ENCODE results near the gene IST1.

Gene IST1

DNA sequence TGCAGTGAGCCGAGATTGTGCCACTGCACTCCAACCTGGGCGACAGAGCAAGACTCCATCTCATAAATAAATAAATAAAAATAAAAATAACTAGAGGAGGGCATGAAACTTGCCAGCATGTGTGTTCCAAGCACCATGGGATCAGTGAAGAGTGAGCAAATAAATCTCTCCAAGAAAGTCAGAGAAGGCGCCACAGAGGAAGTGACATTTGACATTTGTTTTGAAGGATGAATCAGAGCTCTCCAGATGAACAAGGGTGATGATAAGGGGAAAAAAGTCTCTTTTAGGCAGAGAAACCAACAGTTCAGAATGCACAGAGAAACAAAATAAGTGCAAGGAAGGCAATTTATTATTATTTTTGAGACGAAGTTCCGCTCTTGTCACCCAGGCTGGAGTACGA lies 50.3 kb downstream of the IST1 start:
- Mint-ChIP-seq H3K36me3 (ENCODE audit: low read depth) (no peaks in the 10 kb centered on the region), H3K4me1 (ENCODE audit: low read depth) (peaks cover 3% of the 10 kb centered on the region), H3K9me3 (no peaks in the 10 kb centered on the region), H3K27me3 (ENCODE audit: low read depth) (peaks cover 26% of the 10 kb centered on the region), H3K4me3 (no peak overlapping the region), H3K27ac (no peak overlapping the region)

GRCh38 chr16:71952825-71953224 lies 57.5 kb downstream of the IST1 start:
- no peak overlapping the region for H3K27ac Mint-ChIP-seq
- H3K36me3 Mint-ChIP-seq (ENCODE audit: low read depth), result no peaks in the 10 kb centered on the region
- H3K27me3 Mint-ChIP-seq (ENCODE audit: low read depth), result peaks cover 6% of the 10 kb centered on the region
- no peaks in the 10 kb centered on the region for H3K9me3 Mint-ChIP-seq
- H3K4me1 Mint-ChIP-seq (ENCODE audit: low read depth), result peaks cover 20% of the 10 kb centered on the region
- H3K4me3 Mint-ChIP-seq, result no peak overlapping the region

- Mint-ChIP-seq H3K36me3 (ENCODE audit: low read depth) (no peaks in the 10 kb centered on the region), H3K9me3 (no peaks in the 10 kb centered on the region), H3K27me3 (ENCODE audit: low read depth) (peaks cover 6% of the 10 kb centered on the region), H3K4me3 (no peak overlapping the region), H3K4me1 (ENCODE audit: low read depth) (peaks cover 20% of the 10 kb centered on the region), H3K27ac (no peak overlapping the region)
Measured at GRCh38 chr16:71954180-71954579, 58.8 kb downstream of the IST1 start.

GRCh38 chr16:71954699-71955195 lies 59.4 kb downstream of the IST1 start:
- no peaks in the 10 kb centered on the region for H3K9me3 Mint-ChIP-seq
- H3K27me3 Mint-ChIP-seq (ENCODE audit: low read depth), result peaks cover 9% of the 10 kb centered on the region
- peak overlapping the region; percentile 38 for H3K27ac Mint-ChIP-seq
- peaks cover 20% of the 10 kb centered on the region for H3K4me1 Mint-ChIP-seq (ENCODE audit: low read depth)
- H3K4me3 Mint-ChIP-seq, result peak overlapping the region; percentile 9
- H3K36me3 Mint-ChIP-seq (ENCODE audit: low read depth), result no peaks in the 10 kb centered on the region

DNA sequence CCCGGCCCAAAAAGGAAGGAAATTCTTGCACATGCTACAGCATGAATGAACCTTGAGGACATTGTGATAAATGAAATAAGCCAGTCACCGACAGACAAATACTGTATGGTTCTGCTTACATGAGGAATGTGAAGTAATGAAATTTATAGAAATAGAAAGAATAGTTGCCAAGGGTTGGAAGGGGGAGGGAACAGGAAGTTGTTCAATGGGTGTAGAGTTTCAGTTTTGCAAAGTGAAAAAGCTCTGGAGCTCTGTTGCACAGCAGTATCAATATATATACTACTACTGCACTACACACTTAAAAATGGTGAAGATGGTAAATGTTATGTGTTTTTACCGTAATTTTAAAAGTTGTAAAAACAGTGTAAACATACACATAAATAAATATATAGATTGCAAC lies 61.2 kb downstream of the IST1 start:
- Mint-ChIP-seq H3K4me3 (peak overlapping the region; percentile 25), H3K27me3 (ENCODE audit: low read depth) (peaks cover 13% of the 10 kb centered on the region), H3K9me3 (no peaks in the 10 kb centered on the region), H3K27ac (peak overlapping the region; percentile 32), H3K4me1 (ENCODE audit: low read depth) (peaks cover 21% of the 10 kb centered on the region), H3K36me3 (ENCODE audit: low read depth) (no peaks in the 10 kb centered on the region)

DNA sequence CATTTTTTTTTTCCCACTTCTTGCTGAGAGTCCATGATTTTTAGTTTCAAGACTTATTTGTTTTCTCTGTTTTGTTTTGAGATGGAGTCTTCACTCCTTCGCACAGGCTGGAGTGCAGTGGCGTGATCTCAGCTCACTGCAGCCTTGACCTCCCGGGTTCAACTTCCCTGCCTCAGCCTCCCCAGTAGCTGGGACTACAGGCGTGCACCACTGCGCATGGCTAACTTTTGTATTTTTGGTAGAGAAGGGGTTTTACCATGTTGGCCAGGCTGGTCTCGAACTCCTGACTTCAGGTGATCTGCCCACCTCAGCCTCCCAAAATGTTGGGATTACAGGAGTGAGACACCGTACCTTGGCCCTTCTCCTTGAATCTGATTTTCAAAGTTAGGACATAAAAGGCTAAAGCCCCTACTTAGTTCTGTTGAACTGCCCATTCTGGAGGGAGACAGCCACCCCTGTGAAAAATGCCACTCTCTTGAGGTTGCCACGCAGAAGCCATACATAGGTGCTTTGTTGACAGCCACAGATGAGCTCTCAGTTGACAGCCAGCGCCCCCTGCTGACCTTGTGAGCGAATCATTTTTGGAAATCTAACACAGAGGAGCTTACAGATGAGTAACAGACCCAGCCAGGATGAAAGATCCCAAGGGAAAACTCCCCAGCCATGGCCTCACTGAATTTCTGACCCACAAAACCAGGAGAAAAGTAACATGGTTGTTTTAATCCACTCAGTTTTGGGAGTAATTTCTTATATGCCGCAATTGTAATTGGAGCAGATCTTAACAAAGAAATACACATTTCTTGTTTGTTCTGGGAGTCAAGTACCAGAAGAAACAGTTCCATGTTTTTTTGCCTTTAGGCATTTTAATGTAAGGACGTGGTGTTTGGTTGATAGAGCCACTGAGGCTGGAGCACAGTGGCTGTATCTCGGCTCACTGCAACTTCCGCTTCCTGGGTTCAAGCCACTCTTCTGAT lies 66.0 kb downstream of the IST1 start:
- H3K4me1 Mint-ChIP-seq (ENCODE audit: low read depth), result peaks cover 8% of the 10 kb centered on the region
- no peaks in the 10 kb centered on the region for H3K36me3 Mint-ChIP-seq (ENCODE audit: low read depth)
- peaks cover 18% of the 10 kb centered on the region for H3K27me3 Mint-ChIP-seq (ENCODE audit: low read depth)
- H3K27ac Mint-ChIP-seq, result no peak overlapping the region
- H3K9me3 Mint-ChIP-seq, result no peaks in the 10 kb centered on the region
- H3K4me3 Mint-ChIP-seq, result no peak overlapping the region

DNA sequence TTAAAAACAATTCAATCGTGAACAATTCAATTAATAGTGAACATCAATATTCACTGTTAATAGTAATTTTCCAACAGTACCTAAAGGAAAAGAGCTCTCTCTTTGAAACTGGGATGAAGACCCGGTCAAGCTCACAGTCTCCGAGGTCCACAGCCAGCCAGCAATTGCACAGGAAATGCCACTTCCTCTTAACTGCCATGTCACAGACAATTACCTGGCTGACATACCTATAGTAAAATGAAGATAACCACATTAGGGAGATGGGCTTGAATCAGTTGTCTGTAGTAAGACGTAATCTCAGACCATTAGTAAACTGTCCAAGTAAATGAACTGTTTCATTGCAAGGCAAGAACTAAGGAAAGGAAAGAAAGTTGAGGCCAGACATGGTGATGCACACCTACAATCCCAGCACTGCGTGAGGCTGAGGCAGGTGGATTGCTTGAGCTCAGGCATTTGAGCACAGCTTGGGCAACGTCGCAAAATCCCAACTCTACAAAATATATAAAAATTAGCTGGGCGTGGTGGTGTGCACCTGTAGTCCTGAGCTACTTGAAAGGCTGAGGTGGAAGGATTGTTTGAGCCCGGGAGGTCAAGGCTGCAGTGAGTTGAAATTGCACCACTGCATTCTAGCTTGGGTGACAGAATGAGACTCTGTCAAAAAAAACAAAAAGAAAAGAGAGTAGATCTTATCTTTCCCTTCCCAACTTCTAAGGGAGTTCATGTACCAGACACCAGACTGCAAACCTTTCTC lies 68.0 kb downstream of the IST1 start:
- Mint-ChIP-seq H3K27me3 (ENCODE audit: low read depth) (peaks cover 18% of the 10 kb centered on the region), H3K9me3 (no peaks in the 10 kb centered on the region), H3K27ac (no peak overlapping the region), H3K36me3 (ENCODE audit: low read depth) (no peaks in the 10 kb centered on the region), H3K4me3 (no peak overlapping the region), H3K4me1 (ENCODE audit: low read depth) (peaks cover 2% of the 10 kb centered on the region)

GRCh38 chr16:71965223-71965622 lies 69.9 kb downstream of the IST1 start:
- H3K4me3 Mint-ChIP-seq, result no peak overlapping the region
- no peaks in the 10 kb centered on the region for H3K36me3 Mint-ChIP-seq (ENCODE audit: low read depth)
- H3K9me3 Mint-ChIP-seq, result no peaks in the 10 kb centered on the region
- H3K4me1 Mint-ChIP-seq (ENCODE audit: low read depth), result peaks cover 2% of the 10 kb centered on the region
- H3K27ac Mint-ChIP-seq, result no peak overlapping the region
- H3K27me3 Mint-ChIP-seq (ENCODE audit: low read depth), result peaks cover 11% of the 10 kb centered on the region

- peaks cover 4% of the 10 kb centered on the region for H3K27me3 Mint-ChIP-seq (ENCODE audit: low read depth)
- H3K4me3 Mint-ChIP-seq, result no peak overlapping the region
- H3K4me1 Mint-ChIP-seq (ENCODE audit: low read depth), result no peaks in the 10 kb centered on the region
- no peaks in the 10 kb centered on the region for H3K9me3 Mint-ChIP-seq
- no peaks in the 10 kb centered on the region for H3K36me3 Mint-ChIP-seq (ENCODE audit: low read depth)
- H3K27ac Mint-ChIP-seq, result no peak overlapping the region
Measured at GRCh38 chr16:71966932-71967331, 71.6 kb downstream of the IST1 start.

- H3K36me3 Mint-ChIP-seq (ENCODE audit: low read depth), result no peaks in the 10 kb centered on the region
- H3K4me3 Mint-ChIP-seq, result no peak overlapping the region
- H3K9me3 Mint-ChIP-seq, result no peaks in the 10 kb centered on the region
- H3K4me1 Mint-ChIP-seq (ENCODE audit: low read depth), result no peaks in the 10 kb centered on the region
- no peak overlapping the region for H3K27ac Mint-ChIP-seq
- peaks cover 4% of the 10 kb centered on the region for H3K27me3 Mint-ChIP-seq (ENCODE audit: low read depth)
Measured at GRCh38 chr16:71969353-71969752, 74.0 kb downstream of the IST1 start.

DNA sequence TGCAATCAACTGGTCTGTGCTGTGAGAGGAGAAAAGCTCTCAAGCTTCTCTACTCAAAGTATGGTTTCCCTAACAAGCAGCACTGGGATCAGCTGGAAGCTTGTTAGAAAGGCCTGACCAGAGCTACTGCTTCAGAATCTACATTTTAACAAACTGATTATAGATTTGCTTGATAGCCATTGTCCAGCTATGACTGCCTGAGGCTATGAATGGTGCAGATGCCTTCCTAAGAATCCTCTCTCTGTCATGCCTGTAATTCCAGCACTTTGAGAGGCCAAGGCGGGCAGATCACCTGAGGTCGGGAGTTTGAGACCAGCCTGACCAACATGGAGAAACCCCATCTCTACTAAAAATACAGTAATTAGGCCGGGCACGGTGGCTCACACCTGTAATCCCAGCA lies 76.2 kb downstream of the IST1 start:
- Mint-ChIP-seq H3K27ac (no peak overlapping the region), H3K36me3 (ENCODE audit: low read depth) (no peaks in the 10 kb centered on the region), H3K4me3 (no peak overlapping the region)

GRCh38 chr16:71972356-71972755 lies 77.0 kb downstream of the IST1 start:
- no peak overlapping the region for H3K27ac Mint-ChIP-seq
- H3K9me3 Mint-ChIP-seq, result no peaks in the 10 kb centered on the region
- no peaks in the 10 kb centered on the region for H3K36me3 Mint-ChIP-seq (ENCODE audit: low read depth)
- no peak overlapping the region for H3K4me3 Mint-ChIP-seq
- no peaks in the 10 kb centered on the region for H3K4me1 Mint-ChIP-seq (ENCODE audit: low read depth)
- H3K27me3 Mint-ChIP-seq (ENCODE audit: low read depth), result no peaks in the 10 kb centered on the region

More for the DNA sequence above, 76.2 kb downstream of the IST1 start:
- Mint-ChIP-seq H3K27me3 (ENCODE audit: low read depth) (no peaks in the 10 kb centered on the region), H3K4me1 (ENCODE audit: low read depth) (no peaks in the 10 kb centered on the region), H3K9me3 (no peaks in the 10 kb centered on the region)

DNA sequence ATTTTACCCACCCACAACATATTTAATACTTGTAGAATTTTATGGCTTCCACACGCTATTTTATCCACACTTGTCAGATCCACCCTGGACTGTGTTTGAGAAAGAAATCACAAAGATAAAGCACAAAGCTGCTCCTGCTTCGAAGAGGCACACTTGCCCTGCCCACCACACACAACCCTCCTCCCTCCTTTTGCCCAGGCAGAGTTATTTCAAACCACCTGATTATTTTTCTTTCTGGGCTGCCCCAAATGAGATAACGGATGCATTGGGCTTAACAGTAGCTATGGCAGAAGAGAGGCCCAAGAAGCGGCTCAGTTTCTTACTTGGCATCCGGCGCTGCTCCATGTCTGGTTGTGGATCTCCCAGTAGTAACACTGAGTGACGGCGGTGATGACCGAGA lies 77.7 kb downstream of the IST1 start:
- Mint-ChIP-seq H3K4me3 (no peak overlapping the region), H3K36me3 (ENCODE audit: low read depth) (no peaks in the 10 kb centered on the region), H3K9me3 (no peaks in the 10 kb centered on the region), H3K27ac (no peak overlapping the region), H3K4me1 (ENCODE audit: low read depth) (no peaks in the 10 kb centered on the region), H3K27me3 (ENCODE audit: low read depth) (peaks cover 2% of the 10 kb centered on the region)

DNA sequence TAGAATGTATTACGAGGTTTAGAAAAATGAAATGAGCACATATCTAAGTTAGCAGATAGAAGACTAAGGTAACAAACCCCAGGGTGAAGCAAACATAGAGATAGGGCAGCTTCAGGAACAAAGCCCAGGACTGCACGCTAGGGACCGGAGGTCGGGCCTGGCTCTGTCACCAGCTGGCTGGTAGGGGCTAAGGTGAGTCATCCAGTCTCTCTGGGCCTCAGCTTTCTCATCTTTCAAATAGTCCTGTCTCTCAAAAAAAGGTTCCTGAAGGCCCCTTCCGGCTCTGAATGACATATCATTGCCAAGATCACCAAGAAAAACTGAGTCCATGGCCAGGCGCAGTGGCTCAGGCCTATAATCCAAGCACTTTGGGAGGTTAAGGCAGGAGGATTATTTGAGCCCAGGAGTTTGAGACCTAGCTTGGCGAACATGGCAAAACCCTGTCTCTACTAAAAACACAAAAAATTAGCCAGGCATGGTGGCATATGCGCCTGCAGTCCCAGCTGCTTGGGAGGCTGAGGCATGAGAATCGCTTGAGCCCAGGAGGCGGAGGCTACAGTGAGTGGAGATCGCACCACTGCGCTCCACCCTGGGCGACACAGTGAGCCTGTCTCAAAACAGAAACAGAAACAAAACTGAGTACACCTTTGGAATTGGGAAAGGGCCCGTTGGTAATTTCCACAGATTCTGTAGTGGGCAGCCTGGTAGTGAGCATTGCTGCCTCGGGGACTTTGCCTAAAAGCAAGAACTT lies 78.9 kb downstream of the IST1 start:
- H3K4me3 Mint-ChIP-seq, result no peak overlapping the region
- H3K27me3 Mint-ChIP-seq (ENCODE audit: low read depth), result peaks cover 5% of the 10 kb centered on the region
- H3K9me3 Mint-ChIP-seq, result no peaks in the 10 kb centered on the region
- no peaks in the 10 kb centered on the region for H3K36me3 Mint-ChIP-seq (ENCODE audit: low read depth)
- no peaks in the 10 kb centered on the region for H3K4me1 Mint-ChIP-seq (ENCODE audit: low read depth)
- no peak overlapping the region for H3K27ac Mint-ChIP-seq

All from T-helper 1 cell treated with Interleukin-12 subunit alpha and Interleukin-12 subunit beta and Interleukin-4 antibody, amounts not matched to agents 30 μg/mL and 1 μg/mL, for 36 hours (primary cell).